ENCODE results near the gene NPIPA7. TPM values are rescaled to one million over a fixed set of nuclear protein-coding genes. Genes with fewer than 3 reads are reported as not detected.
"Not testable (repeated sequence)": the region's sequence is repeated elsewhere in the genome, so short reads cannot be mapped to it uniquely, and the experiment has no call there.

Gene NPIPA7
- total and polyA plus RNA-seq, 2 of the 4 experiments (the other 2 are of a cell fraction), result 0.36 to 11.9 TPM

DNA sequence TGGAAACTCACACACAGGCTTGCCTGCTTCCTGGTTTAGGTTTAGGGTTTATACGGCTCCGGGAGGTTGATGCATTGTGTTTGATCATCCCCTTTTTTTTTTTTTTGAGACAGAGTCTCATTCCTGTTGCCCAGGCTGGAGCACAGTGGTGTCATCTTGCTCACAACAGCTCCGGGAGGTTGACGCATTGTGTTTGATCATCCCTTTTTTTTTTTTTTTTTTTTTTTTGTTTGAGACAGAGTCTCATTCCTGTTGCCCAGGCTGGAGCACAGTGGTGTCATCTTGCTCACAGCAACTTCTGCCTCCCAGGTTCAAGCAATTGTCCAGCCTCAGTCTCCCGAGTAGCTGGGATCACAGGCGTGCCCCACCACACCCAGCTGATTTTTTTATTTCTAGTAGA, 20.7 kb downstream of the NPIPA7 start:
- H2BK120ac ChIP-seq (ENCODE audit: low read depth, low read length); H3K18ac ChIP-seq (ENCODE audit: low read depth, low read length); H2BK20ac ChIP-seq (ENCODE audit: low read depth, low read length); H3K56ac ChIP-seq (ENCODE audit: extremely low read depth, insufficient read depth, low read length); ATAC-seq (ENCODE audit: low read depth); in situ Hi-C loops (cut with MboI; ENCODE audit: low sequenced_read_pairs); H4K5ac ChIP-seq (ENCODE audit: low read depth, low read length); dilution Hi-C loops (cut with HindIII; ENCODE audit: low sequenced_read_pairs, unreplicated experiment); H3K9me3 ChIP-seq (ENCODE audit: control insufficient read depth, insufficient read depth, low read length); H3K27me3 ChIP-seq (ENCODE audit: control insufficient read depth, insufficient read depth, low read length); H4K20me1 ChIP-seq (ENCODE audit: insufficient read depth, low read length); CTCF ChIA-PET; H3K23ac ChIP-seq (ENCODE audit: low read depth, low read length); POLR2A ChIA-PET (ENCODE audit: unreplicated experiment); H4K8ac ChIP-seq (ENCODE audit: low read depth in 2 of 2, low read length in 2 of 2); H3K9me1 ChIP-seq (ENCODE audit: insufficient read depth, low read length); H3K4me1 ChIP-seq (ENCODE audit: control insufficient read depth, insufficient read depth, low read length); H3K79me1 ChIP-seq (ENCODE audit: low read depth in 1 of 2, low read length in 2 of 2); H3K14ac ChIP-seq (replicated peaks; ENCODE audit: low read depth, low read length); H3K4me2 ChIP-seq (ENCODE audit: low read depth, low read length); H3K4ac ChIP-seq (ENCODE audit: low read depth, low read length); H2BK5ac ChIP-seq (ENCODE audit: low read depth, low read length, poor library complexity, severe bottlenecking); H3K4me3 ChIP-seq (ENCODE audit: insufficient read depth, low read depth, low read length); DNase-seq; H3K27ac ChIP-seq (ENCODE audit: insufficient read depth, low read length); intact Hi-C loops (cut with micrococcal nuclease); H4K91ac ChIP-seq (ENCODE audit: insufficient read depth, low read depth, low read length); H2AK5ac ChIP-seq (ENCODE audit: low read depth, low read length); H2AK9ac ChIP-seq (replicated peaks; ENCODE audit: low read depth, low read length, poor library complexity); BruUV-seq (replicated peaks); H3K9ac ChIP-seq (ENCODE audit: low read depth, low read length); H2BK15ac ChIP-seq (ENCODE audit: low read depth, low read length); H2AFZ ChIP-seq (replicated peaks; ENCODE audit: low read length, poor library complexity); H3K36me3 ChIP-seq (ENCODE audit: control insufficient read depth, insufficient read depth, low read length): not testable (repeated sequence)
- no CpG with 5 or more reads among the region's 6 CpGs for WGBS, 2 experiments (ENCODE audit: extremely low coverage in 2 of 2, insufficient read length in 1 of 2)

DNA sequence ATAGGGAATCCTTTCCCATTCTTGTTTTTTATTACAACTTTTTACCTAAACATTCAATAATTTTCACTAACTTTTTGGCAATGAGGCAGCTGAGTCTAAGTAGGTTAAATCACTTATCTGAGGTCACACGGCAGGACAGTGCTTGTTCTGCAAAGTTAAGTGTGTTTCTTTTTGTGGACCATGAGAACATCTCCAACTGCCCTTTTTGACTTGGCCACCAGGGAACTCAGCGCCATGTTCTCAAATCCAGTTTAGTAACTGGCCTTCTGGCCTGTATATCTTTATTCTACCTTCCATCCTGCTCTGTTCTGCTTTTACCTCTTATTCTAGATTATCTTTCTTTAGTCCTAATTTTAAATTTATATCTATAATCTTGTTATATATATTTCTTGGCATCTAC, 23.4 kb downstream of the NPIPA7 start:
- ATAC-seq (ENCODE audit: low read depth); H2AK5ac ChIP-seq (ENCODE audit: low read depth, low read length); H2BK15ac ChIP-seq (ENCODE audit: low read depth, low read length); H2BK120ac ChIP-seq (ENCODE audit: low read depth, low read length); H4K20me1 ChIP-seq (ENCODE audit: insufficient read depth, low read length); DNase-seq; H2BK5ac ChIP-seq (ENCODE audit: low read depth, low read length, poor library complexity, severe bottlenecking); H3K14ac ChIP-seq (replicated peaks; ENCODE audit: low read depth, low read length); H3K4me1 ChIP-seq (ENCODE audit: control insufficient read depth, insufficient read depth, low read length); H4K8ac ChIP-seq (ENCODE audit: low read depth in 2 of 2, low read length in 2 of 2); H4K5ac ChIP-seq (ENCODE audit: low read depth, low read length); H3K56ac ChIP-seq (ENCODE audit: extremely low read depth, insufficient read depth, low read length); H2AFZ ChIP-seq (replicated peaks; ENCODE audit: low read length, poor library complexity); H4K91ac ChIP-seq (ENCODE audit: insufficient read depth, low read depth, low read length); CTCF ChIA-PET; H3K27ac ChIP-seq (ENCODE audit: insufficient read depth, low read length); H3K9me3 ChIP-seq (ENCODE audit: control insufficient read depth, insufficient read depth, low read length); intact Hi-C loops (cut with micrococcal nuclease); H3K27me3 ChIP-seq (ENCODE audit: control insufficient read depth, insufficient read depth, low read length); H3K4ac ChIP-seq (ENCODE audit: low read depth, low read length); in situ Hi-C loops (cut with MboI; ENCODE audit: low sequenced_read_pairs); H3K23ac ChIP-seq (ENCODE audit: low read depth, low read length); POLR2A ChIA-PET (ENCODE audit: unreplicated experiment); H3K9ac ChIP-seq (ENCODE audit: low read depth, low read length); H3K4me2 ChIP-seq (ENCODE audit: low read depth, low read length); dilution Hi-C loops (cut with HindIII; ENCODE audit: low sequenced_read_pairs, unreplicated experiment); H3K79me1 ChIP-seq (ENCODE audit: low read depth in 1 of 2, low read length in 2 of 2); H3K18ac ChIP-seq (ENCODE audit: low read depth, low read length); H3K9me1 ChIP-seq (ENCODE audit: insufficient read depth, low read length); H3K36me3 ChIP-seq (ENCODE audit: control insufficient read depth, insufficient read depth, low read length); H2BK20ac ChIP-seq (ENCODE audit: low read depth, low read length); H3K4me3 ChIP-seq (ENCODE audit: insufficient read depth, low read depth, low read length); BruUV-seq (replicated peaks); H2AK9ac ChIP-seq (replicated peaks; ENCODE audit: low read depth, low read length, poor library complexity): not testable (repeated sequence)
- WGBS, 2 experiments (ENCODE audit: extremely low coverage in 2 of 2, insufficient read length in 1 of 2), result no CpG with 5 or more reads among the region's 2 CpGs
